ENCODE data around the gene UBE3A.

GRCh38 chr15:25439369-25439836, 579 bp upstream of the UBE3A start:
- TF ChIP-seq EZH2phosphoT487 (IDR thresholded peaks at IDR 0.05; ENCODE audit: borderline replicate concordance): no peak
- no peak for TF ChIP-seq CTCF (conservative IDR thresholded peaks at IDR 0.05; ENCODE audit: low read length)

All from Loucy (cell line).